H9 (cell line): ENCODE measurements around the gene EQTN. TPM values are rescaled to one million over a fixed set of nuclear protein-coding genes. Genes with fewer than 3 reads are reported as not detected.

Experiments used
- DNase-seq: peaks from one replicate; pipeline ENCODE4 v3.0.0-alpha.2; 2017
- H2AFZ ChIP-seq: one replicate; pipeline ENCODE4 v1.6.1; 2013; ENCODE audit warnings: mild to moderate bottlenecking, low read length, control low read depth, moderate library complexity
- H2AK5ac ChIP-seq: 2 replicates; pipeline ENCODE4 v1.6.1; 2013; ENCODE audit warnings: low read length, control low read depth, mixed read lengths; ENCODE audit not compliant: insufficient read length
- H2BK120ac ChIP-seq: one replicate; pipeline ENCODE4 v1.6.1; 2013; ENCODE audit warnings: low read depth, mild to moderate bottlenecking, low read length, control low read depth, inconsistent platforms; ENCODE audit not compliant: poor library complexity, severe bottlenecking
- H2BK12ac ChIP-seq: 2 replicates; pipeline ENCODE4 v1.6.1; 2013; ENCODE audit warnings: low read length, control low read depth, mixed read lengths, low read depth; ENCODE audit not compliant: insufficient read length
- H2BK15ac ChIP-seq: 2 replicates; pipeline ENCODE4 v1.6.1; 2013; ENCODE audit warnings: low read depth, low read length, control low read depth
- H2BK20ac ChIP-seq: one replicate; pipeline ENCODE4 v1.6.1; 2013; ENCODE audit warnings: low read depth, mild to moderate bottlenecking, low read length, control low read depth, inconsistent platforms; ENCODE audit not compliant: poor library complexity, severe bottlenecking
- H2BK5ac ChIP-seq: 2 replicates; pipeline ENCODE4 v1.6.1; 2013; ENCODE audit warnings: low read length, control low read depth, mixed read lengths; ENCODE audit not compliant: insufficient read length
- H3K14ac ChIP-seq: 2 replicates; pipeline ENCODE4 v1.6.1; 2013; ENCODE audit warnings: low read length, control low read depth; ENCODE audit not compliant: insufficient read depth
- H3K18ac ChIP-seq: 2 replicates; pipeline ENCODE4 v1.6.1; 2013; ENCODE audit warnings: low read depth, mild to moderate bottlenecking, mixed read lengths, low read length, control low read depth; ENCODE audit not compliant: insufficient read length
- H3K23ac ChIP-seq: 2 replicates; pipeline ENCODE4 v1.6.1; 2013; ENCODE audit warnings: low read length, control low read depth, mixed read lengths, low read depth; ENCODE audit not compliant: insufficient read length
- H3K23me2 ChIP-seq: 2 replicates; pipeline ENCODE4 v1.6.1; 2013; ENCODE audit warnings: low read depth, mild to moderate bottlenecking, mixed read lengths, low read length, control low read depth; ENCODE audit not compliant: insufficient read length, poor library complexity, severe bottlenecking
- H3K27ac ChIP-seq: 2 replicates; pipeline ENCODE4 v1.5.1; 2013; ENCODE audit warnings: low read length, control low read depth, mixed read lengths, low read depth; ENCODE audit not compliant: insufficient read length
- H3K27me3 ChIP-seq: 2 replicates; pipeline ENCODE4 v1.6.1; 2013; ENCODE audit warnings: low read length, control low read depth, inconsistent platforms; ENCODE audit not compliant: insufficient read depth
- H3K4ac ChIP-seq: 2 replicates; pipeline ENCODE4 v1.6.1; 2013; ENCODE audit warnings: low read depth, mild to moderate bottlenecking, control low read depth, inconsistent platforms, low read length, moderate library complexity
- H3K4me1 ChIP-seq: 2 replicates; pipeline ENCODE4 v1.6.1; 2013; ENCODE audit warnings: low read length, control low read depth, inconsistent platforms; ENCODE audit not compliant: insufficient read depth
- H3K4me2 ChIP-seq: 2 replicates; pipeline ENCODE4 v1.6.1; 2013; ENCODE audit warnings: low read length, control low read depth, mixed read lengths; ENCODE audit not compliant: insufficient read length, insufficient read depth
- H3K56ac ChIP-seq: 2 replicates; pipeline ENCODE4 v1.6.1; 2013; ENCODE audit warnings: low read depth, mild to moderate bottlenecking, mixed read lengths, low read length, control low read depth; ENCODE audit not compliant: insufficient read length
- H3K79me1 ChIP-seq: 2 replicates; pipeline ENCODE4 v1.6.1; 2013; ENCODE audit warnings: low read depth, mild to moderate bottlenecking, moderate library complexity, low read length, control low read depth, inconsistent platforms; ENCODE audit not compliant: insufficient read depth, poor library complexity, severe bottlenecking
- H3K79me2 ChIP-seq: 2 replicates; pipeline ENCODE4 v1.6.1; 2013; ENCODE audit warnings: low read length, control low read depth, inconsistent platforms; ENCODE audit not compliant: insufficient read depth
- H3K9ac ChIP-seq: 2 replicates; pipeline ENCODE4 v1.6.1; 2013; ENCODE audit warnings: low read length, control low read depth, mixed read lengths; ENCODE audit not compliant: insufficient read length; ENCODE audit errors: extremely low read depth
- H3K9me3 ChIP-seq: one replicate; pipeline ENCODE4 v1.6.1; 2013; ENCODE audit warnings: low read depth, low read length, inconsistent platforms; ENCODE audit not compliant: control insufficient read depth
- H3T11ph ChIP-seq: one replicate; pipeline ENCODE4 v1.6.1; 2013; ENCODE audit warnings: mild to moderate bottlenecking, low read length, control low read depth, inconsistent platforms
- H4K20me1 ChIP-seq: one replicate; pipeline ENCODE4 v1.6.1; 2013; ENCODE audit not compliant: control insufficient read depth, insufficient read length, insufficient read depth
- H4K5ac ChIP-seq: 2 replicates; pipeline ENCODE4 v1.6.1; 2013; ENCODE audit warnings: low read depth, mild to moderate bottlenecking, mixed read lengths, low read length, control low read depth; ENCODE audit not compliant: insufficient read length
- H4K8ac ChIP-seq: replicated peaks from 2 replicates; pipeline ENCODE4 v1.6.1; 2013; ENCODE audit warnings: low read length, control low read depth, mixed read lengths, low read depth; ENCODE audit not compliant: insufficient read length
- H4K91ac ChIP-seq: 2 replicates; pipeline ENCODE4 v1.6.1; 2013; ENCODE audit warnings: low read depth, mild to moderate bottlenecking, moderate library complexity, mixed read lengths, low read length, control low read depth; ENCODE audit not compliant: insufficient read length
- H3K27ac Mint-ChIP-seq, 3 experiments: 2 replicates in 2 of 3; 3 replicates in 1 of 3; pipeline ENCODE4 v1.8.0; 2020 to 2021; ENCODE audit warnings: mixed read lengths in 3 of 3, mild to moderate bottlenecking in 1 of 3, moderate library complexity in 1 of 3
- H3K27me3 Mint-ChIP-seq: 2 replicates; pipeline ENCODE4 v1.8.0; 2021; ENCODE audit warnings: low read depth, mild to moderate bottlenecking, moderate library complexity, mixed read lengths
- H3K36me3 Mint-ChIP-seq, 3 experiments: 2 replicates in 2 of 3; 3 replicates in 1 of 3; pipeline ENCODE4 v1.8.0; 2020 to 2021; ENCODE audit warnings: low read depth in 3 of 3, mixed read lengths in 3 of 3; ENCODE audit not compliant: insufficient read depth in 1 of 3
- H3K4me1 Mint-ChIP-seq, 2 experiments: 2 replicates each; pipeline ENCODE4 v1.8.0; 2020; ENCODE audit warnings: mixed read lengths in 2 of 2
- H3K4me3 Mint-ChIP-seq, 2 experiments: 2 replicates in 1 of 2; 3 replicates in 1 of 2; pipeline ENCODE4 v1.8.0; 2020 to 2021; ENCODE audit warnings: mild to moderate bottlenecking in 2 of 2, mixed read lengths in 2 of 2, moderate library complexity in 1 of 2
- H3K9me3 Mint-ChIP-seq, 2 experiments: 2 replicates in 1 of 2; 3 replicates in 1 of 2; pipeline ENCODE4 v1.8.0; 2020; ENCODE audit warnings: mild to moderate bottlenecking in 2 of 2, mixed read lengths in 2 of 2, moderate library complexity in 1 of 2
- CTCF ChIP-seq: fragments of 200-600 bp; sonication (generic); conservative IDR thresholded peaks from 3 replicates; pipeline ENCODE4 v1.8.0; 2021; ENCODE audit warnings: antibody characterized with exemption, mild to moderate bottlenecking
- WGBS: extraction: QIAGEN DNeasy Blood & Tissue Kit; methylation state at CpG from one replicate; pipeline ENCODE4 v1.1.7; 2013; ENCODE audit warnings: missing lambda C conversion rate, low lambda C conversion rate, mixed read lengths; ENCODE audit not compliant: insufficient read length; ENCODE audit errors: extremely low coverage; 5-methylcytosine and 5-hydroxymethylcytosine counted together
- total RNA-seq: library from RNA; stranded (reverse); gene quantifications from 2 replicates; pipeline ENCODE4 v1.2.1, GENCODE V29; 2021

Gene EQTN
- total RNA-seq, 1 experiment from 2014 or later, result not detected

GRCh38 chr9:27333241-27334052 lies 36.5 kb upstream of the EQTN start:
- Mint-ChIP-seq H3K27ac (peak overlapping the region; percentile 21 to 95 (median 65); a peak in 4 of 7 replicates), H3K4me3 (no peak overlapping the region; a peak in 1 of 5 replicates), H3K9me3 (no peaks in the 10 kb centered on the region; a peak in 1 of 5 replicates), H3K4me1 (peaks cover 21 to 40% of the 10 kb centered on the region in 2 experiments), H3K27me3 (no peaks in the 10 kb centered on the region), H3K36me3 (peaks cover 0 to 2% (median 2%) of the 10 kb centered on the region in 3 experiments; a peak in 2 of 7 replicates)
- H2BK5ac ChIP-seq, result no peak overlapping the region
- no CpG with 5 or more reads among the region's 7 CpGs for WGBS
- H3T11ph ChIP-seq, result no peak overlapping the region
- H4K20me1 ChIP-seq, result no peaks in the 10 kb centered on the region
- peak overlapping the region; percentile 16 for H3K27ac ChIP-seq
- no peak overlapping the region for H2BK120ac ChIP-seq
- H3K23ac ChIP-seq, result no peak overlapping the region
- no peak overlapping the region for H2BK15ac ChIP-seq
- DNase-seq, result peak; percentile 84
- no peak overlapping the region for H4K91ac ChIP-seq
- H4K8ac ChIP-seq, result no peak overlapping the region
- H3K79me1 ChIP-seq, result no peaks in the 10 kb centered on the region
- no peak overlapping the region for H3K56ac ChIP-seq
- peak; percentile 93 for TF ChIP-seq CTCF
- H3K14ac ChIP-seq, result no peak overlapping the region
- H2BK20ac ChIP-seq, result no peak overlapping the region
- no peaks in the 10 kb centered on the region for H3K27me3 ChIP-seq
- H3K9ac ChIP-seq, result no peak overlapping the region
- no peak overlapping the region for H3K18ac ChIP-seq
- no peaks in the 10 kb centered on the region for H3K9me3 ChIP-seq
- peaks cover 14% of the 10 kb centered on the region; the same call in 1 of the 2 replicates for H3K4me1 ChIP-seq
- no peak overlapping the region for H4K5ac ChIP-seq
- no peaks in the 10 kb centered on the region for H3K23me2 ChIP-seq
- no peak overlapping the region for H3K4me2 ChIP-seq
- H3K4ac ChIP-seq, result no peak overlapping the region
- no peak overlapping the region for H2AFZ ChIP-seq
- H3K79me2 ChIP-seq, result no peaks in the 10 kb centered on the region
- no peak overlapping the region for H2BK12ac ChIP-seq
- no peak overlapping the region for H2AK5ac ChIP-seq
